ENCODE results near the gene ASAP2.

ASAP2 gene

GRCh38 chr2:9330612-9331270 is 124.1 kb downstream of the ASAP2 start:
- no peak for DNase-seq

- no peak for DNase-seq
Measured at GRCh38 chr2:9331704-9332103, 125.1 kb downstream of the ASAP2 start.

DNA sequence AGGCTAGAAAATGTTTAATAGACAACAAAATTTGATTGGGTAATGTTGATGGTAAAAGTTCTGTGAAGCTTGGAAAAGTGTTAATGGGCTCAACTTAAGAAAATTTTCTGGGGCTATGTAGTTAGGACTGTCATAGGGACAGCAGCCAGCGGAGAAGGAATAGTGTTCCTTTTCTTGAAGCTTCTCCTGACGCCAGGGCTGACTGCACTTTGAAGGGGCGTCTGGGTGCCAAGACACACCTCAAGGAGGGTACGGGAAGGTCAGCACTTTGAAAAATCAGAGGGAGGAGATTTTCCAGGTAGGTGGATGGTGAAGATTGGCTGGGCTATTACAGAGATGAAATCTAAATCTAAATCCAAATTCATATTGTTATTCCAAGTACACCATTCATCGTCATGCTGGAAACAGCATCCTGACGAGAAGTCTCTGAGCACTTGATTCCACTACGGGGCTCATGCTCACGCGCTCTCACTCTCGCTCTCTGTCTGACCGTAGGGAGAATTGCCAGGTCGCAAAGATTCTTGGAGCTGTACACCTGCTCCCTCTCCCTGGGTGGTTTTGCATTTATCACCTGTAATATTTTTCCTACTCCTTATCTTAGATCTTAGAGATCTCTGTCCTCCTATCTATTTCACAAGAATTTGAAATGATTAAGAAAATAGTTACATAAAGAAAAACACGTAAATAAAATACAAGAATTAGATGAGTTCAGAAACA is 125.7 kb downstream of the ASAP2 start:
- no peak for DNase-seq

DNA sequence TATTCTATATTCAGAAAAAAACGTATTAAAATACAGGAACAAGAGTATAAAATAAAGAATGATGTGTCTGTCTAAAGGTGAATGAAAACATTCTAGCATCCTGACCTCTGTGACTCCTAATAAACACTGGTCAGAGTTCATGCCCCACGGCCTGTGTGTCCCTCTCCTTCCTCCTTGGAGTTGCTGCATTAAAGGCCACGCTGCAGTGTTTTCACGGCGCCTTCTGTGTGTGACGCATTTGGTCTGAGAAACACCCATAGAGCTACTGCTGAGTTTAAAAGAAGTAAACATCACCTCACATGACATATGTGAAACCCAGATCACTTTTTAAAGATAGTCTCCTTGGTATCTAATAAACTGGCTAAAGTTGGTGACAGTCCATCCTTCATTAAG is 126.2 kb downstream of the ASAP2 start:
- DNase-seq = no peak

- DNase-seq = no peak
Measured at GRCh38 chr2:9333591-9334171, 127.1 kb downstream of the ASAP2 start.

GRCh38 chr2:9334761-9335160 is 128.1 kb downstream of the ASAP2 start:
- DNase-seq = no peak

DNA sequence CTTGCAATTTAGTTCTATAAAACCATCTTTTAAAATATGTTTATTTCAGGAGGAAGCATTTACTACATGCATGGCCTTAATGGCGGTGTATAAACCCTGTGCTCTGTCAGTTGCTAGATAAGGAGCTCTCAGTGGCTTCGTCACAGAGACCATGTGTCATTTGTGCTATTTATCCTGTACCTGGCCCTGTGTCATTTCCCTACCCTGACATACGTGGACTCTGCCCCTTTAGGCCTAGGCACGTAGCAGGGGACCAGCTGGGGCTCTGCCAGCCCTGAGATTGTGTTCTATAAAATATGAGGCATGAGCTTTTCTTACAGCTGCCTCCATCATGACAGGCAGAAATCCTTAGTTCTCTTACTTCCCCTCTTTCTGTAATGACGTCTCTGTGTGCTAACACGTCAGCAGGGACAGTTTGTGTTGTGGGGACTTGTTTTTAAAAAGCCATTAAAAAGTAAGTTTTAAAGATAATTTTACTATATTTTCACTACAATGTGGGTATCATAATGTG is 128.8 kb downstream of the ASAP2 start:
- no peak for DNase-seq

DNA sequence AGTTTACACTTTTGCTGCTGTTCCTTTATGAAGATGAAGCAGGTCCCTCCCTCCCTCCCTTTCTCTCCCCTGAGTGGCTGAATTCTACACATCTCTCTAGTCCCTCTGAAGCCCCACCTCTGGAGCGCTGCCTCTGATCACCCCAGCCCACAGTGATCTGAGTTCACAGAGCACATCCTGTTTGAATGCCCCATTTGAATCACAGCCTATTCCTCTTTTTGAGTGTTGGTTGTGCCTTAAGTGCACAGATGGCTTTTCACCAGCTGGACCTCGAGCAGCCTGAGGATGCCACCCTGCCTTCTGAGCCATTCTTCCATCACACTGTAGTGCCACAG is 129.6 kb downstream of the ASAP2 start:
- DNase-seq = no peak

GRCh38 chr2:9336576-9337314 is 130.1 kb downstream of the ASAP2 start:
- no peak for DNase-seq

DNA sequence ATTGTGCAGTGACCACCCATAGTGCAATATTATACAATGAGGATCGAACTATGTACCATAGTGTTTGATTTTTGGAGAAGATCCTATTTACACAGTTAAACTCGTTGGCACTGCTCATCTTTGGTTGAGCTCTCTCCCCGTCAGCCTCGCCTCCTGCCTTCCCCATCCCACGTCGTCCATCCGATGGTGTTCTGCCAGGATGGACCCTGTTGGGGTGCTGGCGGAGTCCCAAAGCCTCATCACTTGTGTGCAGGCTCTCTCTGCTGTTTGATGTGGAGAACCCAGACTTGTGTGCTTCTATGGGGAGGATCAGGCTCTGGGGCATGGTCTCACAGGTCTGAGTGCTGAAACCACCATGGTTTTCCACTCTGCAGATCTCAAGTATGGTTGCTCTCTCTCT is 131.3 kb downstream of the ASAP2 start:
- DNase-seq = no peak

- DNase-seq = no peak
Measured at GRCh38 chr2:9341337-9341887, 134.8 kb downstream of the ASAP2 start.

- no peak for DNase-seq
Measured at GRCh38 chr2:9342659-9343058, 136.0 kb downstream of the ASAP2 start.

DNA sequence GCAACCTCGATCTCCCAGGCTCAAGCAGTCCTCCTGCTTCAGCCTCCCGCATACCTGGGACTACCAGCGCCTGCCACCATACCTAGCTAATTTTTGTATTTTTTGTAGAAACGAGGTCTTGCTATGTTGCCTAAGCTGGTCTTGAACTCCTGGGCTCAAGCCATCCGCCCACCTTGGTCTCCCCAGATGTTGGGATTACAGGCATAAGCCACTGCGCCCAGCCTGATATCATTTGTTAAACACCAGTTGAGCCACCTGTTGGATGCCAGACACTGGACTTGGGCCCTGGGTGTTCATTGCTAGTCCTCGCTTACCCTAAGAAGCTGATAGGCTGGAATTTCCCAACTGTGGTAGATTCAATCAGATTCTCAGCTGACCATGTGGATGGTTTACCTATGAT is 136.9 kb downstream of the ASAP2 start:
- DNase-seq = no peak

GRCh38 chr2:9344434-9344833 is 137.8 kb downstream of the ASAP2 start:
- DNase-seq = no peak

GRCh38 chr2:9345343-9345742 is 138.7 kb downstream of the ASAP2 start:
- DNase-seq = no peak

- no peak for DNase-seq
Measured at GRCh38 chr2:9345997-9346396, 139.4 kb downstream of the ASAP2 start.

DNA sequence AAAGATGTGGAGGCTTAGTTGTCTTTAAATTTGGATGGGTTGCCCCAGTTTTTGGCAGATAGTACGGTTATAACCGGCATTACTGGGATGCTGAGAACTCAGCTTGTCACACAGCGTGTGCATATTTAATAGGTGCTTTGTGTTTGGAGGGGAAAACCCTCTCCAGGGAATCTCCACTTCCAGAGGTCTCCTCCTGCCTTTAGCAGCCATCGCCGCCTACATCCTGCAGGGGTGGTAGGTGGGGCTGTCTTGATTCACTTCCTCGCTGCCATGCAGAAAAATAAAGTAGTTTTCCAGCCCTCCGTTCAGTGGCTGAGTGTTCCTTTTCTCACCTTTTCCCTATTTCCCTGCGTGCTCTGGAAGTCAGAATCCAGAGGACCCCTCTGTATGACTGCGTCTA is 140.3 kb downstream of the ASAP2 start:
- no peak for DNase-seq

DNA sequence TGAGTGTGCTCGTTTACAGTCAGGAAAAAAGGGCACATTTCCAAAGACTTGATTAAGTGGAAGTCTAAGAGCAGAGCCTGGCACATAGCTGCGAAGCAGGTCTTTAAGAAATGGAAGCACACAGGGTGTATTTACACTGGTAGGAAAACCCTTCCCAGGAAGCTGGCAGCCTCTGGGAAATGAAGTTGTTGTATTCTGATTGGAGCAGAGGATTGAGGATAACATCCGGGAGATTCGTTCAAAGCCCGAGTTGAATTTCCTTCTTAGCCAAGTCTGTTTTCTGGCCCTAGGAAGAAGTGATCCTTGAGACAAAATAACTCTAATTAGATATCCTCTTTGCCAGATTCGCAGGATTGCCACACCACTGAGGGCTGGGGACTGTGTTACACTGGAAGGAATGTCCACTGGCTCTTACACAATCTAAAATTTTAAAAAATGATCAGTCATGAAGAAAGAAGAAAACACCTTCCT is 140.8 kb downstream of the ASAP2 start:
- no peak for DNase-seq

- DNase-seq = no peak
Measured at GRCh38 chr2:9354318-9354717, 147.7 kb downstream of the ASAP2 start.

GRCh38 chr2:9355270-9355669 is 148.7 kb downstream of the ASAP2 start:
- no peak for DNase-seq

- no peak for DNase-seq
Measured at GRCh38 chr2:9355716-9356115, 149.1 kb downstream of the ASAP2 start.

DNA sequence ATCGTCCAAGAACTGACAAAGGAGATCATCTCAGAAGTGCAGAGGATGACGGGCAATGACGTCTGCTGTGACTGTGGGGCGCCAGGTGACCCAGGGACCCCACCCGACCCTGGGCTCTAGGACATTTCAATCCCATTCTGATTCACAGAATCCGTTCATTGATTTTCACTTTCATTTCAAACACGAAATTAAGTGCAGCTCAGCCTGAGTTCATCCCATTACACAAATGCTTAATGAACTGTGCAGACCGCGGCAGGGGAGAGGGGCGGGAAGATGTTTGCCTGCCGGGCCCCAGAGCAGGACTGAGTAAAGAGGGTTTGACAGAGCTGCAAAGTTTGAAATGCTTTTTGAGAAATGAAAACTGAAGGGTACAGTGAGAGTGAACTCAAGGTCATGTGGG is 149.6 kb downstream of the ASAP2 start:
- no peak for DNase-seq

GRCh38 chr2:9358846-9359245 is 152.2 kb downstream of the ASAP2 start:
- DNase-seq = no peak

Measured in effector CD4-positive, alpha-beta T cell (primary cell).